Gastrocnemius medialis (tissue), 4 donors: ENCODE results near the gene CFAP97D2.

Experiments
- CTCF ChIP-seq, 5 experiments: fragments of 450-650 bp in 3 of 5; fragments of 200-600 bp in 2 of 5; sonication (generic) in 2 of 5; IDR thresholded peaks in 4 of 5; conservative IDR thresholded peaks in 1 of 5; 1 replicate in 4 of 5; 2 replicates in 1 of 5; pipeline ENCODE4 v1.5.1; 2016 to 2019; ENCODE audit warnings: antibody characterized with exemption in 5 of 5, mild to moderate bottlenecking in 3 of 5, moderate library complexity in 3 of 5
- POLR2A ChIP-seq, 2 donors: fragments of 450-650 bp; IDR thresholded peaks; one replicate each; pipeline ENCODE4 v1.6.1; 2017; ENCODE audit warnings: antibody characterized with exemption in 2 of 2, mild to moderate bottlenecking in 2 of 2, moderate library complexity in 2 of 2

GRCh38 chr13:114244637-114245036 is 65.6 kb downstream of the CFAP97D2 start:
- TF ChIP-seq CTCF (IDR thresholded peaks at IDR 0.05 in 4 of 5, conservative IDR thresholded peaks at IDR 0.05 in 1 of 5) (no peak), POLR2A (IDR thresholded peaks at IDR 0.05) (no peak)
